ENCODE results near the gene ERBB4. TPM values are rescaled to one million over a fixed set of nuclear protein-coding genes. Genes with fewer than 3 reads are reported as not detected.

ERBB4 gene
- polyA plus RNA-seq, 2 of the 4 experiments (the other 2 are of a cell fraction), result not detected

GRCh38 chr2:211837706-211838105 lies 700.9 kb downstream of the ERBB4 start:
- WGBS (ENCODE audit: missing lambda C conversion rate), result 38% methylated on average over 2 of the region's 2 CpGs
- no peak for FAIRE-seq
- H3K4me1 ChIP-seq, result no peaks in the 10 kb centered on the region
- POLR2A ChIA-PET, result no interaction called here
- CTCF ChIA-PET, result no interaction called here
- H3K9me3 ChIP-seq, result no peaks in the 10 kb centered on the region
- ATAC-seq, result no peak
- TF ChIP-seq TP53 (CRISPR knock-in tag; IDR thresholded peaks at IDR 0.05), result no peak
- TF ChIP-seq CHD4 (IDR thresholded peaks at IDR 0.05; ENCODE audit: borderline replicate concordance), result no peak
- no peak for TF ChIP-seq KDM1A (IDR thresholded peaks at IDR 0.05; ENCODE audit: low read depth)
- no peak for TF ChIP-seq MAZ (IDR thresholded peaks at IDR 0.05; ENCODE audit: borderline replicate concordance, low read depth, low read length)
- no peak overlapping the region for H3K27ac ChIP-seq
- no peak for DNase-seq (ENCODE audit: low read depth in 1 of 2, low spot score in 1 of 2)
- H3K4me2 ChIP-seq, result no peak overlapping the region
- H3K4me3 ChIP-seq, result no peak overlapping the region

- ChIA-PET CTCF (no interaction called here), POLR2A (no interaction called here)
- WGBS (ENCODE audit: missing lambda C conversion rate), result 32% methylated on average over 3 of the region's 3 CpGs
- no peaks in the 10 kb centered on the region for H3K9me3 ChIP-seq
- no peak for TF ChIP-seq RFX5 (IDR thresholded peaks at IDR 0.05)
- TF ChIP-seq HMGXB4 (CRISPR knock-in tag; IDR thresholded peaks at IDR 0.05; ENCODE audit: borderline replicate concordance), result no peak
- TF ChIP-seq HOXA7 (CRISPR knock-in tag; IDR thresholded peaks at IDR 0.05), result no peak
- TF ChIP-seq HEYL (CRISPR knock-in tag; IDR thresholded peaks at IDR 0.05), result no peak
- no peak for TF ChIP-seq CBX8 (IDR thresholded peaks at IDR 0.05)
- no peak for TF ChIP-seq RCOR1 (IDR thresholded peaks at IDR 0.05; ENCODE audit: low read depth, low read length)
- no peak for TF ChIP-seq USF2 (IDR thresholded peaks at IDR 0.05)
- no peak for TF ChIP-seq TFCP2L1 (CRISPR knock-in tag; IDR thresholded peaks at IDR 0.05)
- TF ChIP-seq JUNB (IDR thresholded peaks at IDR 0.05), result no peak
- no peak for TF ChIP-seq FOSL2 (IDR thresholded peaks at IDR 0.05)
- TF ChIP-seq FOSL2 (CRISPR knock-in tag; IDR thresholded peaks at IDR 0.05), result no peak
- no peak for TF ChIP-seq POLR2A (IDR thresholded peaks at IDR 0.05; ENCODE audit: low read length)
- no peak for TF ChIP-seq PHF8 (IDR thresholded peaks at IDR 0.05; ENCODE audit: borderline replicate concordance, low read depth)
- no peak for TF ChIP-seq ELK1 (IDR thresholded peaks at IDR 0.05; ENCODE audit: low read depth, low read length)
- no peak for TF ChIP-seq POLR2AphosphoS2 (conservative IDR thresholded peaks at IDR 0.05; ENCODE audit: low read length)
- no peak for TF ChIP-seq RNF2 (IDR thresholded peaks at IDR 0.05; ENCODE audit: borderline replicate concordance, low read depth)
- TF ChIP-seq PBX3 (IDR thresholded peaks at IDR 0.05), result no peak
- TF ChIP-seq CBX2 (IDR thresholded peaks at IDR 0.05; ENCODE audit: borderline replicate concordance, low read depth), result no peak
- TF ChIP-seq CHD2 (IDR thresholded peaks at IDR 0.05; ENCODE audit: low read length, partially characterized antibody), result no peak
- no peak for TF ChIP-seq SREBF2 (IDR thresholded peaks at IDR 0.05)
- DNase-seq (ENCODE audit: low read depth in 1 of 2, low spot score in 1 of 2) (no peak), FAIRE-seq (no peak), ATAC-seq (no peak)
- H3K4me3 ChIP-seq, result no peak overlapping the region
- no peak overlapping the region for H3K27ac ChIP-seq
- no peak overlapping the region for H3K4me2 ChIP-seq
- H3K4me1 ChIP-seq, result no peaks in the 10 kb centered on the region
Observed at GRCh38 chr2:211837206-211837605, 701.4 kb downstream of the ERBB4 start.
